WTC11 (cell line): ENCODE data around the gene TBX20. TPM values are rescaled to one million over a fixed set of nuclear protein-coding genes. Genes with fewer than 3 reads are reported as not detected.

ENCODE experiments used
- ATF1 ChIP-seq: sonication (generic); formaldehyde crosslinking; IDR thresholded peaks from 2 replicates; pipeline ENCODE4 v1.8.1; 2023; ENCODE audit warnings: mild to moderate bottlenecking, moderate library complexity, missing genetic modification reagents
- EMX1 ChIP-seq: fragments of 250-450 bp; sonication (Bioruptor Pico); IDR thresholded peaks from 2 replicates; pipeline ENCODE4 v1.8.0; 2021; ENCODE audit warnings: mild to moderate bottlenecking
- ETV6 ChIP-seq: sonication (generic); formaldehyde crosslinking; IDR thresholded peaks from 2 replicates; pipeline ENCODE4 v1.8.1; 2022; ENCODE audit warnings: mild to moderate bottlenecking, missing genetic modification reagents
- FOXK1 ChIP-seq: sonication (generic); formaldehyde crosslinking; IDR thresholded peaks from 2 replicates; pipeline ENCODE4 v1.8.0; 2022; ENCODE audit warnings: mild to moderate bottlenecking, moderate library complexity, missing genetic modification reagents
- FOXP1 ChIP-seq: sonication (generic); formaldehyde crosslinking; IDR thresholded peaks from 2 replicates; pipeline ENCODE4 v1.8.0; 2022; ENCODE audit warnings: missing genetic modification reagents, mild to moderate bottlenecking, moderate library complexity, borderline replicate concordance
- HMGA2 ChIP-seq: fragments of 250-450 bp; sonication (Bioruptor Pico); IDR thresholded peaks from 2 replicates; pipeline ENCODE4 v1.4.0; 2021; ENCODE audit warnings: mild to moderate bottlenecking, moderate library complexity
- IRF2 ChIP-seq: sonication (generic); formaldehyde crosslinking; IDR thresholded peaks from 2 replicates; pipeline ENCODE4 v1.8.0; 2022; ENCODE audit warnings: low read depth, missing genetic modification reagents, borderline replicate concordance
- TP53 ChIP-seq: sonication (generic); formaldehyde crosslinking; IDR thresholded peaks from 2 replicates; pipeline ENCODE4 v1.8.1; 2023; ENCODE audit warnings: mild to moderate bottlenecking, missing genetic modification reagents
- ZNF138 ChIP-seq: sonication (generic); formaldehyde crosslinking; conservative IDR thresholded peaks from 2 replicates; pipeline ENCODE4 v1.8.1; 2022; ENCODE audit warnings: mild to moderate bottlenecking, moderate library complexity, missing genetic modification reagents
- ZNF219 ChIP-seq: sonication (generic); formaldehyde crosslinking; IDR thresholded peaks from 2 replicates; pipeline ENCODE4 v1.8.0; 2023; ENCODE audit warnings: missing genetic modification reagents, mild to moderate bottlenecking, borderline replicate concordance
- ZNF263 ChIP-seq: sonication (generic); formaldehyde crosslinking; IDR thresholded peaks from 2 replicates; pipeline ENCODE4 v1.8.1; 2022; ENCODE audit warnings: low read depth, mild to moderate bottlenecking, moderate library complexity, missing genetic modification reagents
- ZNF317 ChIP-seq: sonication (generic); formaldehyde crosslinking; IDR thresholded peaks from 2 replicates; pipeline ENCODE4 v1.8.1; 2023; ENCODE audit warnings: low read depth, mild to moderate bottlenecking, moderate library complexity, missing genetic modification reagents, borderline replicate concordance
- ZNF416 ChIP-seq: fragments of 250-450 bp; sonication (Bioruptor Pico); IDR thresholded peaks from 2 replicates; pipeline ENCODE4 v1.9.0; 2021; ENCODE audit warnings: mild to moderate bottlenecking, inconsistent platforms
- ZNF671 ChIP-seq: fragments of 250-450 bp; sonication (Bioruptor Pico); IDR thresholded peaks from 2 replicates; pipeline ENCODE4 v1.8.0; 2021; ENCODE audit warnings: mild to moderate bottlenecking
- total RNA-seq: library from RNA; stranded (reverse); gene quantifications from 3 replicates; pipeline ENCODE4 v1.2.3, GENCODE V29; 2021
- TF ChIP-seq, protein P1 (sequence below): sonication (generic); formaldehyde crosslinking; IDR thresholded peaks from 2 replicates; pipeline ENCODE4 v1.8.1; 2022; ENCODE audit warnings: low read depth, mild to moderate bottlenecking, moderate library complexity, missing genetic modification reagents, borderline replicate concordance
- TF ChIP-seq, protein P2 (sequence below): fragments of 250-450 bp; sonication (Bioruptor Pico); IDR thresholded peaks from 2 replicates; pipeline ENCODE4 v1.9.0; 2021; ENCODE audit warnings: mild to moderate bottlenecking
- TF ChIP-seq, protein P3 (sequence below): fragments of 250-450 bp; sonication (Bioruptor Pico); IDR thresholded peaks from 2 replicates; pipeline ENCODE4 v1.9.0; 2021; ENCODE audit warnings: moderate library complexity, mild to moderate bottlenecking, inconsistent platforms, borderline replicate concordance
- TF ChIP-seq, protein P4 (sequence below): fragments of 250-450 bp; sonication (Bioruptor Pico); IDR thresholded peaks from 2 replicates; pipeline ENCODE4 v1.8.0; 2021; ENCODE audit warnings: mild to moderate bottlenecking
- TF ChIP-seq, protein P5 (sequence below): sonication (generic); formaldehyde crosslinking; IDR thresholded peaks from 2 replicates; pipeline ENCODE4 v1.8.0; 2022; ENCODE audit warnings: mild to moderate bottlenecking, missing genetic modification reagents
- TF ChIP-seq, protein P6 (sequence below): sonication (generic); formaldehyde crosslinking; IDR thresholded peaks from 2 replicates; pipeline ENCODE4 v1.8.0; 2022; ENCODE audit warnings: mild to moderate bottlenecking, missing genetic modification reagents
- TF ChIP-seq, protein P7 (sequence below): sonication (generic); formaldehyde crosslinking; IDR thresholded peaks from 2 replicates; pipeline ENCODE4 v1.8.1; 2023; ENCODE audit warnings: mild to moderate bottlenecking, moderate library complexity, missing genetic modification reagents
- TF ChIP-seq, protein P8 (sequence below): sonication (generic); formaldehyde crosslinking; IDR thresholded peaks from 2 replicates; pipeline ENCODE4 v1.8.0; 2022; ENCODE audit warnings: missing genetic modification reagents
- TF ChIP-seq, protein P9 (sequence below): sonication (generic); formaldehyde crosslinking; IDR thresholded peaks from 2 replicates; pipeline ENCODE4 v1.8.1; 2022; ENCODE audit warnings: mild to moderate bottlenecking, moderate library complexity, missing genetic modification reagents

TBX20 gene
- total RNA-seq, 1 experiment from 2014 or later: 0.24 TPM

DNA sequence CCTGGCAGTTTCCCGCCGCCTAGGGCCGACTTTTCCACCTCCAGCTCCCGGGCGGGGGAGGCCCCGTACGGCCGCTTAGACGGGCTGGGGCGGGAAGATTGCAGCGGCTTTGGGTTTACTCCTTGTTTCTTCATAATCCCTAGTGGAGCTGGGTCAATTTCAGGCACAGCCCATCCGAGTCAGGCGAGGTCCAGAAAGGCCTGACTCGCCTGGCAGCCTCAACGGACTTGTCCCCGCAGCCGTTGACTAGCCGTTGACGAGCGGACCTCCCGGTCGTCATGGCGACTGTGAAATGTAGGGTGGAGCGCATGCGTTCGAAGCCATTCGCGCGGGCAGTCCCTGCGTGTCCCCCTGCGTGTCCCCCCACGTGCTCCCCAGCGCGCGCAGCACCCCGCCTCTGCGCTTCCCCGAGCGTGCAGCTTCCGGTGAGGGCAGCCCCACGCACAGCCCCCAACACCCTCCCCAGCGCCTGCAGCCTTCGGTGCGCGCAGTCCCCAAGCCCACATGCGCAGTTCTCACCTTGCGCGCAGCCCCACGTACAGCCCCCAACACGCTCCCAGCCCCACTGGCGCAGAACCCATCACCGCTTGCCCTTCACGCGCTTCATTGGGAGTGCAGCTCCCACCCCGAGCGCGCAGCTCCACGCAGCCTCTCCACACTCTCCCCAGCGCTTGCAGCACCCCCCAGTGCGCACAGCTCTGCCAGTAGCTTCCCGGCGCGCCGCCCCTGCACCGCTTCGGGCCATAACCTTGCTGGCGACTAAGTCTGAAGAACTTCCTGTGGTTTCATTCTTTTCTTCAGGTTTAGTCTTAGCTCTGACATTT lies 67.8 kb downstream of the TBX20 start (continued):
- TF ChIP-seq, protein P1, sequence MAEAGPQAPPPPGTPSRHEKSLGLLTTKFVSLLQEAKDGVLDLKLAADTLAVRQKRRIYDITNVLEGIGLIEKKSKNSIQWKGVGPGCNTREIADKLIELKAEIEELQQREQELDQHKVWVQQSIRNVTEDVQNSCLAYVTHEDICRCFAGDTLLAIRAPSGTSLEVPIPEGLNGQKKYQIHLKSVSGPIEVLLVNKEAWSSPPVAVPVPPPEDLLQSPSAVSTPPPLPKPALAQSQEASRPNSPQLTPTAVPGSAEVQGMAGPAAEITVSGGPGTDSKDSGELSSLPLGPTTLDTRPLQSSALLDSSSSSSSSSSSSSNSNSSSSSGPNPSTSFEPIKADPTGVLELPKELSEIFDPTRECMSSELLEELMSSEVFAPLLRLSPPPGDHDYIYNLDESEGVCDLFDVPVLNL (CRISPR knock-in tag): no peak
- 0 out of 2 replicates have a peak, but pooled peaks have one; percentile 60 for TF ChIP-seq ZNF219
- peak; percentile 65; the same call in 1 of the 2 replicates for TF ChIP-seq TP53 (CRISPR knock-in tag)
- TF ChIP-seq, protein P2, sequence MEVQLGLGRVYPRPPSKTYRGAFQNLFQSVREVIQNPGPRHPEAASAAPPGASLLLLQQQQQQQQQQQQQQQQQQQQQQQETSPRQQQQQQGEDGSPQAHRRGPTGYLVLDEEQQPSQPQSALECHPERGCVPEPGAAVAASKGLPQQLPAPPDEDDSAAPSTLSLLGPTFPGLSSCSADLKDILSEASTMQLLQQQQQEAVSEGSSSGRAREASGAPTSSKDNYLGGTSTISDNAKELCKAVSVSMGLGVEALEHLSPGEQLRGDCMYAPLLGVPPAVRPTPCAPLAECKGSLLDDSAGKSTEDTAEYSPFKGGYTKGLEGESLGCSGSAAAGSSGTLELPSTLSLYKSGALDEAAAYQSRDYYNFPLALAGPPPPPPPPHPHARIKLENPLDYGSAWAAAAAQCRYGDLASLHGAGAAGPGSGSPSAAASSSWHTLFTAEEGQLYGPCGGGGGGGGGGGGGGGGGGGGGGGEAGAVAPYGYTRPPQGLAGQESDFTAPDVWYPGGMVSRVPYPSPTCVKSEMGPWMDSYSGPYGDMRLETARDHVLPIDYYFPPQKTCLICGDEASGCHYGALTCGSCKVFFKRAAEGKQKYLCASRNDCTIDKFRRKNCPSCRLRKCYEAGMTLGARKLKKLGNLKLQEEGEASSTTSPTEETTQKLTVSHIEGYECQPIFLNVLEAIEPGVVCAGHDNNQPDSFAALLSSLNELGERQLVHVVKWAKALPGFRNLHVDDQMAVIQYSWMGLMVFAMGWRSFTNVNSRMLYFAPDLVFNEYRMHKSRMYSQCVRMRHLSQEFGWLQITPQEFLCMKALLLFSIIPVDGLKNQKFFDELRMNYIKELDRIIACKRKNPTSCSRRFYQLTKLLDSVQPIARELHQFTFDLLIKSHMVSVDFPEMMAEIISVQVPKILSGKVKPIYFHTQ (CRISPR knock-in tag): no peak
- TF ChIP-seq IRF2 (CRISPR knock-in tag): no peak
- TF ChIP-seq, protein P3, sequence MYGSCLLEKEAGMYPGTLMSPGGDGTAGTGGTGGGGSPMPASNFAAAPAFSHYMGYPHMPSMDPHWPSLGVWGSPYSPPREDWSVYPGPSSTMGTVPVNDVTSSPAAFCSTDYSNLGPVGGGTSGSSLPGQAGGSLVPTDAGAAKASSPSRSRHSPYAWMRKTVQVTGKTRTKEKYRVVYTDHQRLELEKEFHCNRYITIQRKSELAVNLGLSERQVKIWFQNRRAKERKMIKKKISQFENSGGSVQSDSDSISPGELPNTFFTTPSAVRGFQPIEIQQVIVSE (CRISPR knock-in tag): no peak
- no peak for TF ChIP-seq HMGA2 (CRISPR knock-in tag)
- TF ChIP-seq FOXP1 (CRISPR knock-in tag): peak; percentile 77; the same call in 1 of the 2 replicates
- peak; percentile 65 for TF ChIP-seq FOXK1 (CRISPR knock-in tag)
- TF ChIP-seq, protein P4, sequence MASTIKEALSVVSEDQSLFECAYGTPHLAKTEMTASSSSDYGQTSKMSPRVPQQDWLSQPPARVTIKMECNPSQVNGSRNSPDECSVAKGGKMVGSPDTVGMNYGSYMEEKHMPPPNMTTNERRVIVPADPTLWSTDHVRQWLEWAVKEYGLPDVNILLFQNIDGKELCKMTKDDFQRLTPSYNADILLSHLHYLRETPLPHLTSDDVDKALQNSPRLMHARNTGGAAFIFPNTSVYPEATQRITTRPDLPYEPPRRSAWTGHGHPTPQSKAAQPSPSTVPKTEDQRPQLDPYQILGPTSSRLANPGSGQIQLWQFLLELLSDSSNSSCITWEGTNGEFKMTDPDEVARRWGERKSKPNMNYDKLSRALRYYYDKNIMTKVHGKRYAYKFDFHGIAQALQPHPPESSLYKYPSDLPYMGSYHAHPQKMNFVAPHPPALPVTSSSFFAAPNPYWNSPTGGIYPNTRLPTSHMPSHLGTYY (CRISPR knock-in tag): no peak
- TF ChIP-seq EMX1: no peak
- TF ChIP-seq ZNF263 (CRISPR knock-in tag): no peak
- TF ChIP-seq, protein P5, sequence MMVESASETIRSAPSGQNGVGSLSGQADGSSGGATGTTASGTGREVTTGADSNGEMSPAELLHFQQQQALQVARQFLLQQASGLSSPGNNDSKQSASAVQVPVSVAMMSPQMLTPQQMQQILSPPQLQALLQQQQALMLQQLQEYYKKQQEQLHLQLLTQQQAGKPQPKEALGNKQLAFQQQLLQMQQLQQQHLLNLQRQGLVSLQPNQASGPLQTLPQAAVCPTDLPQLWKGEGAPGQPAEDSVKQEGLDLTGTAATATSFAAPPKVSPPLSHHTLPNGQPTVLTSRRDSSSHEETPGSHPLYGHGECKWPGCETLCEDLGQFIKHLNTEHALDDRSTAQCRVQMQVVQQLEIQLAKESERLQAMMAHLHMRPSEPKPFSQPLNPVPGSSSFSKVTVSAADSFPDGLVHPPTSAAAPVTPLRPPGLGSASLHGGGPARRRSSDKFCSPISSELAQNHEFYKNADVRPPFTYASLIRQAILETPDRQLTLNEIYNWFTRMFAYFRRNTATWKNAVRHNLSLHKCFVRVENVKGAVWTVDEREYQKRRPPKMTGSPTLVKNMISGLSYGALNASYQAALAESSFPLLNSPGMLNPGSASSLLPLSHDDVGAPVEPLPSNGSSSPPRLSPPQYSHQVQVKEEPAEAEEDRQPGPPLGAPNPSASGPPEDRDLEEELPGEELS (CRISPR knock-in tag): peak; percentile 57; the same call in 1 of the 2 replicates
- peak; percentile 41; the same call in 1 of the 2 replicates for TF ChIP-seq ETV6 (CRISPR knock-in tag)
- no peak for TF ChIP-seq ZNF671 (CRISPR knock-in tag)
- peak; percentile 56; the same call in 1 of the 2 replicates for TF ChIP-seq ATF1
- TF ChIP-seq, protein P6, sequence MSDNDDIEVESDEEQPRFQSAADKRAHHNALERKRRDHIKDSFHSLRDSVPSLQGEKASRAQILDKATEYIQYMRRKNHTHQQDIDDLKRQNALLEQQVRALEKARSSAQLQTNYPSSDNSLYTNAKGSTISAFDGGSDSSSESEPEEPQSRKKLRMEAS: peak; percentile 95
- no peak for TF ChIP-seq ZNF317 (CRISPR knock-in tag)
- peak; percentile 92; the same call in 1 of the 2 replicates for TF ChIP-seq ZNF138 (CRISPR knock-in tag)
- TF ChIP-seq, protein P7, sequence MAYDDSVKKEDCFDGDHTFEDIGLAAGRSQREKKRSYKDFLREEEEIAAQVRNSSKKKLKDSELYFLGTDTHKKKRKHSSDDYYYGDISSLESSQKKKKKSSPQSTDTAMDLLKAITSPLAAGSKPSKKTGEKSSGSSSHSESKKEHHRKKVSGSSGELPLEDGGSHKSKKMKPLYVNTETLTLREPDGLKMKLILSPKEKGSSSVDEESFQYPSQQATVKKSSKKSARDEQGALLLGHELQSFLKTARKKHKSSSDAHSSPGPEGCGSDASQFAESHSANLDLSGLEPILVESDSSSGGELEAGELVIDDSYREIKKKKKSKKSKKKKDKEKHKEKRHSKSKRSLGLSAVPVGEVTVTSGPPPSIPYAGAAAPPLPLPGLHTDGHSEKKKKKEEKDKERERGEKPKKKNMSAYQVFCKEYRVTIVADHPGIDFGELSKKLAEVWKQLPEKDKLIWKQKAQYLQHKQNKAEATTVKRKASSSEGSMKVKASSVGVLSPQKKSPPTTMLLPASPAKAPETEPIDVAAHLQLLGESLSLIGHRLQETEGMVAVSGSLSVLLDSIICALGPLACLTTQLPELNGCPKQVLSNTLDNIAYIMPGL (CRISPR knock-in tag): no peak
- TF ChIP-seq, protein P8, sequence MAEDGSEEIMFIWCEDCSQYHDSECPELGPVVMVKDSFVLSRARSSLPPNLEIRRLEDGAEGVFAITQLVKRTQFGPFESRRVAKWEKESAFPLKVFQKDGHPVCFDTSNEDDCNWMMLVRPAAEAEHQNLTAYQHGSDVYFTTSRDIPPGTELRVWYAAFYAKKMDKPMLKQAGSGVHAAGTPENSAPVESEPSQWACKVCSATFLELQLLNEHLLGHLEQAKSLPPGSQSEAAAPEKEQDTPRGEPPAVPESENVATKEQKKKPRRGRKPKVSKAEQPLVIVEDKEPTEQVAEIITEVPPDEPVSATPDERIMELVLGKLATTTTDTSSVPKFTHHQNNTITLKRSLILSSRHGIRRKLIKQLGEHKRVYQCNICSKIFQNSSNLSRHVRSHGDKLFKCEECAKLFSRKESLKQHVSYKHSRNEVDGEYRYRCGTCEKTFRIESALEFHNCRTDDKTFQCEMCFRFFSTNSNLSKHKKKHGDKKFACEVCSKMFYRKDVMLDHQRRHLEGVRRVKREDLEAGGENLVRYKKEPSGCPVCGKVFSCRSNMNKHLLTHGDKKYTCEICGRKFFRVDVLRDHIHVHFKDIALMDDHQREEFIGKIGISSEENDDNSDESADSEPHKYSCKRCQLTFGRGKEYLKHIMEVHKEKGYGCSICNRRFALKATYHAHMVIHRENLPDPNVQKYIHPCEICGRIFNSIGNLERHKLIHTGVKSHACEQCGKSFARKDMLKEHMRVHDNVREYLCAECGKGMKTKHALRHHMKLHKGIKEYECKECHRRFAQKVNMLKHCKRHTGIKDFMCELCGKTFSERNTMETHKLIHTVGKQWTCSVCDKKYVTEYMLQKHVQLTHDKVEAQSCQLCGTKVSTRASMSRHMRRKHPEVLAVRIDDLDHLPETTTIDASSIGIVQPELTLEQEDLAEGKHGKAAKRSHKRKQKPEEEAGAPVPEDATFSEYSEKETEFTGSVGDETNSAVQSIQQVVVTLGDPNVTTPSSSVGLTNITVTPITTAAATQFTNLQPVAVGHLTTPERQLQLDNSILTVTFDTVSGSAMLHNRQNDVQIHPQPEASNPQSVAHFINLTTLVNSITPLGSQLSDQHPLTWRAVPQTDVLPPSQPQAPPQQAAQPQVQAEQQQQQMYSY: no peak
- TF ChIP-seq, protein P9, sequence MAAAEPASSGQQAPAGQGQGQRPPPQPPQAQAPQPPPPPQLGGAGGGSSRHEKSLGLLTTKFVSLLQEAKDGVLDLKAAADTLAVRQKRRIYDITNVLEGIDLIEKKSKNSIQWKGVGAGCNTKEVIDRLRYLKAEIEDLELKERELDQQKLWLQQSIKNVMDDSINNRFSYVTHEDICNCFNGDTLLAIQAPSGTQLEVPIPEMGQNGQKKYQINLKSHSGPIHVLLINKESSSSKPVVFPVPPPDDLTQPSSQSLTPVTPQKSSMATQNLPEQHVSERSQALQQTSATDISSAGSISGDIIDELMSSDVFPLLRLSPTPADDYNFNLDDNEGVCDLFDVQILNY (CRISPR knock-in tag): peak; percentile 68; the same call in 1 of the 2 replicates
- TF ChIP-seq ZNF416 (CRISPR knock-in tag): no peak
